ENCODE measurements around the gene XRCC1. TPM values are rescaled to one million over a fixed set of nuclear protein-coding genes. Genes with fewer than 3 reads are reported as not detected.

Gene XRCC1
- total RNA-seq, 1 donor from 2014 or later = 17.9 TPM

DNA sequence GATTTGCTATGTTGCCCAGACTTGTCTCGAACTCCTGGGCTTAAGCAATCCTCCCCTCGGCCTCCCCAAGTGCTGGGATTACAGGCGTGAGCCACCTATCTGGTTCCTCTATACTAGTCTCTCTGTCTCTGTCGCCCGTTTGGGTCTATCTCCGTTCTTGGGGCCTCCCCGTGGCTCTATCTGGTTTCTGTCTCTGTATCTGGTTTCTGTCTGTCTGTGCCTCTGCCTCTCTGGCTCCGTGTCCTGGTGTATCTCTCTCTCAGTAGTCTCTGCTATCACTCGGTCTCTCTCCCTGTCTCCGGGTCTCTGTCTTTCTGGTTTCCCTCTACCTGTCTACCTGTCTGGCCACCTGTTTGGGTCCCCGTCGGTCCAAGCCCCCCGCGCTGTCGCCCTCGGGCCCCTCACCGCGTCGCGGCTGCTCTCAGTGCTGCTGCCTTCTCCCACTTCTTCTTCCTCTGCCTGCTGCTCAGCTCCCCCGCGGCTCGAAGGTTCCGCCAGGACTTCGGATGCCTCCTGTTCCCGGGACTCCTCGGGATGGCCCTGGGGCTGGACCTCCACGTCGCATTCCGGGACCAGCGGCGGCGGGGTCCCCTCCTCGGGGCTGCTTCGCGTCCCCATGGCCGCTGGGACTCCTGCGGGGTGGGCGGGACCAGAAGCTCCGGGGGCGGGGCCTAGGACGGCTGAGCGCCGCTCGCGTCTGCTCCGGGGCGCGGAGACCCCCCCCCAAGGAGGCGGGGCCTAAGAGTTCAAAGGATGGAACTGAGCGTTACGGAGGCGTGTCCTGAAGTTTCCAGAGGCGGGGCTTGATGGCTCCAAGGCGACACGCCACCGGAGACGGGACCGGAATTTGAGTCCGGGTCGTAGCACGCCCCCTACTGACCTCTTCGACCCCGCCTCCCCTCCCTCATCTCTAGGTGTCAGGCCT, 71.6 kb downstream of the XRCC1 start:
- DNase-seq (ENCODE audit: low spot score) = peak; percentile 97
- intact Hi-C loops (cut with DNase I) = loop anchor here (2.0 to 5.0 kb wide), 2 partner anchors 29 to 41 kb away; no protein-coding TSS in a partner anchor

DNA sequence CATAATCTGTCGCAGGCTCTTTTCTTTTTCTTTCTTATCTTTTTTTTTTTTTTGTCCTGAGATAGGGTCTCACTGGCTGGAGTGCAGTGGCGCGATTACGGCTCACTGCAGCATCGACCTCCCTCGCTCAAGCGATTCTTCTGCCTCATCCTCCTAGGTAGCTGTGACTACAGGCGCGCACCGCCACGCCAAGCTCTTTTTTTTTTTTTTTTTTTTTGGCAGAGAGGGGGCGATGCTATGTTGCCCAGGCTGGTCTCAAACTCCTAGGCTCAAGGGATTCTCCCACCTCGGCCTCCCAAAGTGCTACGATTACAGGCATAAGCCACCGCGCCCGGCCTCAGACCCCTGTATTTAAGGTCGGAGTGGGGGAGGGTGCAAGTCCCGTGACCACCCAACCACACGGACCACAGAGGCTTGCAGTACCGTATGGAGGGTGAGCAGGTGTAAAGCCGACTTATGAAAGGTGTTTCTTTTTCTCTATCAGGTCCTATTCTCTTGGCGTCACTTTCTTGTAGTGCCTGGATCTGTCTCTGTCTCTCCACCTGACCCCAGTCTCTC, 72.8 kb downstream of the XRCC1 start:
- no peak for DNase-seq (ENCODE audit: low spot score)
- intact Hi-C loops (cut with DNase I) = loop anchor here (5.0 kb wide), 1 partner anchor 40 kb away; no protein-coding TSS in a partner anchor

DNA sequence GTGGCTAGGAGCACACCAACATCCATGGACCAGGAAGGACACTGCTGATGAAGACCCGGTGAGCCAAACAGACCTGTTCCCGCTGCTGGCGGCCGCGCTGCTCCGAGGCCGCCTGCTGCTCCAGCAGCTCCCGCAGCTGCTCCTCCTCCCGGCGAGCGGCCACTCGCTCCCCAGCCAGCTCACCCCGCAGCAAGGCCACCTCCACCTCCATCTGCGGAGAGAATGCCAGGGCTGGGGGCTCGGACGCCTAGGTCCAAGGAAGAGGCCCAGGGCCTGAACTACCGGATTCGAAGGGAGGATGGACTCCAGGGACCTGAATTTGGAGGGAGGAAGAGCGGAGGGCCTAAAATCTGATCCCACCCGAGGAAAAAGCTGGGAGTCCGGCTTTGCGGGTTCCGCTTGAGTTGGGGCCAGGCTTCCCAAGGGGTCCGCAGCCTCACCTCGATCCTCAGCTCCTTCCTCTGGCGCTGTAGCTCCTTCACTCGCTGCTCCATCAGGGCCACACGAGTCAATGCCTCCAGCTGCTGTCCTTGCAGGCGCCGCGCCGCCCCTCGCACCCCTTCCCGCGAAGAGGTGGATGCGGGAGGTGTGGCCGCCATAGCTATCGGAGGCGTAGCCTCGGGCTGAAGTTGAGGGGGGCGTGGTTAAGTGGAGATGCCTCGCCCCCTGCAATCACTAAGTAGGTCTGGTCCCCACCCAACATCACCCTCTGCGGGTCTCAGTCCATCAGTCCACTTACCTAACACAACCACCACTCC, 73.5 kb downstream of the XRCC1 start:
- DNase-seq (ENCODE audit: low spot score) = no peak
- intact Hi-C loops (cut with DNase I) = loop anchor here (5.0 kb wide), 1 partner anchor 40 kb away; no protein-coding TSS in a partner anchor

DNA sequence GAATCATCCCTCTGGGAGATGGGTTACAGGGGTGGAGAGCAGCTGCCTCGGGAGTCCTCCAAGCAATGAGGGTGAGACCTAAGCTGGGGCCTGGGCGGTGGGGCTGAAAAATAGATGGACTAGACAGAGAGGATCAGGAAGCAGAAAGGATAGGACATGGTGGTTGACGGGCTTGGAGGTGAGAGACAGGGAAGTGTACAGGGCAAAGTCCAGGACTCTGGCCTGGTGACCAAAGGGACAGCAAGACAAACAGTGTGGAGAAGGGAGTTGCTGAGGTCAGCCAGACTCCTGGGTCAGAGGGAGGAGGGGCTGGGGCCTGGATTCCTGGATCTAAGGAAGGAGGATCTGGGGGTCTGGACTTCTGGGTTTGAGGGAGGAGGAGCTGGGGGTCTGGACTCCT, 76.3 kb downstream of the XRCC1 start:
- no peak for DNase-seq (ENCODE audit: low spot score)

DNA sequence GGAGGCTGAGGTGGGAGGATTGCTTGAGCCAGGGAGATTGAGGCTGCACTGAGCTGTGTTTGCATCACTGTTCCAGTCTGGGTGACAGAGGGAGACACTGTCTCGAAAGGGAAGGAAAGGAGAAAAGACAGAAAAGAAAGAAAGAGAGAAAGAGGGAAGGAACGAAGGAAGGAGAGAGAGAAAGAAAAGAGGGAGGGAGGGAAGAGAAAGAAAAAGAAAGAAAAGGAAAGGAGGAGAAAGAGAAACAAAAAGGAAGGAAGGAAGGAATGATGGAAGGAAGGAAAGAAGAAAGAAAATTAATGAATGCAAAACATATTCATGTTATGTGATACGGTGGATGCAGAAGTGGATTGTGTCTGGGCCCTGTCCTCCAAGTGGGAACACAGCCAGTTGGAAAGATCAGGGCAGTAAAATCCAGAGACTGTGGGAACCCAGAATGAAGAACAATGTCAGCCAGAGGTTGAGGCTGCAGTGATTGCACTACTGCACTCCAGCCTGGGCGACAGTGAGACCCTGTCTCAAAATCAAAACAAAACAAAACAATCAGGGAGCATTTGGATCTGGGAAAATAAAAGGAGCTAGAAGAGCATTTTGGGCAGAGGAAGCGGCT, 77.0 kb downstream of the XRCC1 start:
- intact Hi-C loops (cut with DNase I) = no loop called here
- DNase-seq (ENCODE audit: low spot score) = no peak

More for the DNA sequence above, 76.3 kb downstream of the XRCC1 start:
- intact Hi-C loops (cut with DNase I) = no loop called here

DNA sequence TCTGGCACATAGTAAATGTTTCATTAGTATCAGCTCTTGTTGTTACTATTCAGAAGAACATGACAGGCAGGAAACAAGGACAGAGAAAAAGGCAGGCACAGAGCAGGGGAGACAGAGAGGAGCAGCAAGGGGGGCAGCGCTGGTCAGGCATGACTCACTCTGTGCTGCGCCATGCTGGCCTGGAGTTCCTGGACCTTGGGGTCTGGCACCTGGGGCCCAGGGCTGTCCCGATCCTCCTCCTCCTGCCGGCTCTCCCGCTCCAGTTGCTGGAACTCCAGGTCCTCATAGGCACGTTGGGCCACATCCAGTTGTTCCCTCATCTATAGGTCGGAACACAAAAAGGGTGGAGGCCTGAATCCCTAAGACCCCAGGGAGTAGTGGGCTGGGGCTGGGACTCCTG, 78.4 kb downstream of the XRCC1 start:
- no peak for DNase-seq (ENCODE audit: low spot score)
- intact Hi-C loops (cut with DNase I) = no loop called here

DNA sequence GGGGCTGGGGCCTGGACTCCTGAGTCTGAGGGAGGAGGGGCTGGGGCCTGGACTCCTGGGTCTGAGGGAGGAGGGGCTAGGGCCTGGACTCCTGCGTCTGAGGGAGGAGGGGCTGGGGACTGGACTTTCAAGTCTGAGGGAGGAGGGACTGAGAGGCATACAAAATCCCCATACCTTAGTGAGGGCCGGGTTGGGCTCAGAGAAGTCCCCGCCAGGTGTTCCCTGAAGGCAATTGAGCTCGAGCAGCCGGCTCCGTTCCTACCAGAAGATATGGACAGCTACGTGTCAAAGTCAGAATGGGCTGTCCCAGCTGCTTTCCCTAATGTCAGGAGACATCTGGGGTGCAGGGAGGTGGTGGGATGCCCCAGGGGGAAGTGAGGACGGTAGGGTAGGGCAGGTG, 80.2 kb downstream of the XRCC1 start:
- intact Hi-C loops (cut with DNase I) = no loop called here

More for the DNA sequence above, 80.2 kb downstream of the XRCC1 start:
- DNase-seq (ENCODE audit: low spot score) = no peak

Other genes with a start within 250 kb of the XRCC1 start
- gene CD177, start 221.8 kb downstream of the XRCC1 start, total RNA-seq = 1.4 TPM
- not detected for gene TEX101, start 160.6 kb downstream of the XRCC1 start, total RNA-seq
- gene LYPD3, start 109.9 kb downstream of the XRCC1 start, total RNA-seq = not detected
- gene PHLDB3, start 70.8 kb downstream of the XRCC1 start, total RNA-seq = 7.3 TPM
- gene ETHE1, start 48.3 kb downstream of the XRCC1 start, total RNA-seq = 12.2 TPM
- 1.7 TPM for gene ZNF575, start 42.3 kb downstream of the XRCC1 start, total RNA-seq
- gene PINLYP, start 274 bp upstream of the XRCC1 start, total RNA-seq = 1.7 TPM
- gene IRGQ, start 20.6 kb upstream of the XRCC1 start, total RNA-seq = 30.2 TPM
- gene ZNF576, start 21.1 kb upstream of the XRCC1 start, total RNA-seq = 11.5 TPM
- 0.38 TPM for gene SRRM5, start 36.6 kb upstream of the XRCC1 start, total RNA-seq
- gene ZNF428, start 44.1 kb upstream of the XRCC1 start, total RNA-seq = 35.6 TPM
- gene CADM4, start 64.3 kb upstream of the XRCC1 start, total RNA-seq = 5.7 TPM
- 6.2 TPM for gene PLAUR, start 94.6 kb upstream of the XRCC1 start, total RNA-seq
- gene IRGC, start 140.5 kb upstream of the XRCC1 start, total RNA-seq = not detected
- 17.2 TPM for gene SMG9, start 179.4 kb upstream of the XRCC1 start, total RNA-seq
- 0.43 TPM for gene KCNN4, start 205.4 kb upstream of the XRCC1 start, total RNA-seq
- 1.3 TPM for gene LYPD5, start 226.9 kb upstream of the XRCC1 start, total RNA-seq